WTC11 (cell line): ENCODE measurements around the gene TBCCD1. TPM values are rescaled to one million over a fixed set of nuclear protein-coding genes. Genes with fewer than 3 reads are reported as not detected.

ENCODE experiments used
- ATAC-seq: fragments of 200-7000 bp; cut with Tn5 transposase; 2 replicates; pipeline ENCODE4 v1.10.0; 2021; ENCODE audit warnings: mild to moderate bottlenecking, moderate library complexity
- CTCF ChIA-PET: fragments of 300-600 bp; sonication (Branson Sonifier 250); formaldehyde crosslinking; loops from one replicate; lab custom pipeline; 2021; ENCODE audit warnings: antibody characterized with exemption; lab: Charles Lee
- POLR2A ChIA-PET: fragments of 350-600 bp; sonication (Branson Sonifier 250); formaldehyde crosslinking; loops from one replicate; lab custom pipeline; 2021; ENCODE audit warnings: antibody characterized with exemption; lab: Charles Lee
- DNase-seq: peaks from one replicate; pipeline ENCODE4 v3.0.0; 2021; ENCODE audit warnings: low spot score
- H3K27ac Mint-ChIP-seq: 2 replicates; pipeline ENCODE4 v1.8.0; 2021; ENCODE audit warnings: mixed read lengths
- H3K27me3 Mint-ChIP-seq: 2 replicates; pipeline ENCODE4 v1.8.0; 2021; ENCODE audit warnings: low read depth, mild to moderate bottlenecking, moderate library complexity, mixed read lengths
- H3K36me3 Mint-ChIP-seq: 2 replicates; pipeline ENCODE4 v1.8.0; 2021; ENCODE audit warnings: mixed read lengths
- H3K4me1 Mint-ChIP-seq: 2 replicates; pipeline ENCODE4 v1.8.0; 2022; ENCODE audit warnings: mixed read lengths
- H3K4me3 Mint-ChIP-seq: 2 replicates; pipeline ENCODE4 v1.8.0; 2021; ENCODE audit warnings: mild to moderate bottlenecking, moderate library complexity, mixed read lengths
- H3K9me3 Mint-ChIP-seq: 2 replicates; pipeline ENCODE4 v1.8.0; 2021; ENCODE audit warnings: mixed read lengths
- ARID4B ChIP-seq: sonication (generic); formaldehyde crosslinking; IDR thresholded peaks from 2 replicates; pipeline ENCODE4 v1.8.0; 2023; ENCODE audit warnings: missing genetic modification reagents, mild to moderate bottlenecking, borderline replicate concordance
- ATF6 ChIP-seq: sonication (generic); formaldehyde crosslinking; IDR thresholded peaks from 2 replicates; pipeline ENCODE4 v1.8.1; 2023; ENCODE audit warnings: mild to moderate bottlenecking, missing genetic modification reagents
- EMX1 ChIP-seq: fragments of 250-450 bp; sonication (Bioruptor Pico); IDR thresholded peaks from 2 replicates; pipeline ENCODE4 v1.8.0; 2021; ENCODE audit warnings: mild to moderate bottlenecking
- ETV6 ChIP-seq: sonication (generic); formaldehyde crosslinking; IDR thresholded peaks from 2 replicates; pipeline ENCODE4 v1.8.1; 2022; ENCODE audit warnings: mild to moderate bottlenecking, missing genetic modification reagents
- FOXP1 ChIP-seq: sonication (generic); formaldehyde crosslinking; IDR thresholded peaks from 2 replicates; pipeline ENCODE4 v1.8.0; 2022; ENCODE audit warnings: missing genetic modification reagents, mild to moderate bottlenecking, moderate library complexity, borderline replicate concordance
- GRHL2 ChIP-seq: fragments of 250-450 bp; sonication (Bioruptor Pico); IDR thresholded peaks from 2 replicates; pipeline ENCODE4 v1.8.0; 2022; ENCODE audit warnings: mild to moderate bottlenecking, moderate library complexity; ENCODE audit not compliant: insufficient replicate concordance, severe bottlenecking
- GTF2I ChIP-seq: fragments of 250-450 bp; sonication (Bioruptor Pico); conservative IDR thresholded peaks from 2 replicates; pipeline ENCODE4 v1.4.0; 2021; ENCODE audit warnings: mild to moderate bottlenecking
- IRF2 ChIP-seq: sonication (generic); formaldehyde crosslinking; IDR thresholded peaks from 2 replicates; pipeline ENCODE4 v1.8.0; 2022; ENCODE audit warnings: low read depth, missing genetic modification reagents, borderline replicate concordance
- NR3C1 ChIP-seq: sonication (generic); formaldehyde crosslinking; conservative IDR thresholded peaks from 2 replicates; pipeline ENCODE4 v1.8.1; 2023; ENCODE audit warnings: low read depth, mild to moderate bottlenecking, missing genetic modification reagents
- ZBTB21 ChIP-seq: sonication (generic); formaldehyde crosslinking; IDR thresholded peaks from 2 replicates; pipeline ENCODE4 v1.8.1; 2023; ENCODE audit warnings: mild to moderate bottlenecking, missing genetic modification reagents, borderline replicate concordance
- ZNF138 ChIP-seq: sonication (generic); formaldehyde crosslinking; conservative IDR thresholded peaks from 2 replicates; pipeline ENCODE4 v1.8.1; 2022; ENCODE audit warnings: mild to moderate bottlenecking, moderate library complexity, missing genetic modification reagents
- ZNF232 ChIP-seq: sonication (generic); formaldehyde crosslinking; IDR thresholded peaks from 2 replicates; pipeline ENCODE4 v1.8.0; 2022; ENCODE audit warnings: mild to moderate bottlenecking, missing genetic modification reagents
- ZSCAN18 ChIP-seq: fragments of 250-450 bp; sonication (Bioruptor Pico); IDR thresholded peaks from 2 replicates; pipeline ENCODE4 v2.1.2; 2022; ENCODE audit warnings: mild to moderate bottlenecking, moderate library complexity
- total RNA-seq: library from RNA; stranded (reverse); gene quantifications from 3 replicates; pipeline ENCODE4 v1.2.3, GENCODE V29; 2021
- TF ChIP-seq, protein P1 (sequence below): sonication (generic); formaldehyde crosslinking; IDR thresholded peaks from 2 replicates; pipeline ENCODE4 v1.8.1; 2022; ENCODE audit warnings: low read depth, missing genetic modification reagents, borderline replicate concordance
- TF ChIP-seq, protein P2 (sequence below): fragments of 250-450 bp; sonication (Bioruptor Pico); conservative IDR thresholded peaks from 2 replicates; pipeline ENCODE4 v1.9.0; 2021; ENCODE audit warnings: mild to moderate bottlenecking

TBCCD1 gene
- total RNA-seq, 1 experiment from 2014 or later = 10.6 TPM

DNA sequence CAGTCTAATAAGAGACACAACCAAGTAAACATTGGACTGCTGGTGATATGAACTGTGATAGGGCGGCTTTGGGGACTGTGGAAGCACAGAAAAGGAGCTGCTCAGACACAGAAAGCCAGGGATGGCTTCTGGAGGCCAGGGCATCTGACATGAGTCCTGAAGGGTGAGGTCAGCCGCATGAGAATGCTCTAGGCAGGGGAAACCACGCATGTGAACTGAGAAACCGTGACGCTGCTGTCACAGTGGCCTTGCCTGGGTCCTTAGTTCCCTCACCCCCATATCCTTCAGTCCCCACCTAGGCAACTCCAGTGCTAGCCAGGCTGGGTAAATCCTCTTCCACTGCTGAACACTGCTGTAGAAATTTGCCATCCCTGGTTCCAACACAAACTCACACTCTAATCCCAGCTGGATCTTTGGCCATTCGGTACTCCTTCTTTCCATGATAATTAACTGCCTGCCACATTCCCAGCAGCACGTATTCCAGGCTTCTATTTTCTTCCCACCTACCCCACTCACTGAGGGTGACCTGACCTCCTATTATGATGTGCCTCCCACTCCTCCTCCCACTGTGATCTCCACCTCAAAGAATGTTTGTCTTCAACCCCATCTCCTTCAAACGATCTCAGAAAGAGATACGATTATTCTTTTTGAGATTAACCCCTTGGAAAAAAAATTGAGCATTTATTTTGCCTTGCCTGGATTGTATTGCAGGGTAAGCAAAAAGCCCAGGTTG lies 54.4 kb downstream of the TBCCD1 start:
- H3K36me3 Mint-ChIP-seq = no peaks in the 10 kb centered on the region
- DNase-seq = no peak
- no peak overlapping the region for H3K4me3 Mint-ChIP-seq
- no peak overlapping the region for H3K27ac Mint-ChIP-seq
- CTCF ChIA-PET = interaction anchor here (1.5 kb wide), 1 partner anchor 28 kb away, joined by 7 read pairs; no protein-coding TSS in a partner anchor
- peaks cover 2% of the 10 kb centered on the region for H3K27me3 Mint-ChIP-seq
- peaks cover 5% of the 10 kb centered on the region; the same call in 1 of the 2 replicates for H3K4me1 Mint-ChIP-seq
- TF ChIP-seq IRF2 (CRISPR knock-in tag) (no peak), ZNF138 (CRISPR knock-in tag) (no peak), EMX1 (CRISPR knock-in tag) (no peak), GTF2I (CRISPR knock-in tag) (no peak), NR3C1 (CRISPR knock-in tag) (no peak), ZBTB21 (CRISPR knock-in tag) (no peak), ZNF232 (CRISPR knock-in tag) (no peak), ZSCAN18 (CRISPR knock-in tag) (no peak), ARID4B (CRISPR knock-in tag) (no peak), ATF6 (no peak), FOXP1 (CRISPR knock-in tag) (no peak), GRHL2 (CRISPR knock-in tag) (no peak), ETV6 (CRISPR knock-in tag) (no peak)
- TF ChIP-seq, protein P1, sequence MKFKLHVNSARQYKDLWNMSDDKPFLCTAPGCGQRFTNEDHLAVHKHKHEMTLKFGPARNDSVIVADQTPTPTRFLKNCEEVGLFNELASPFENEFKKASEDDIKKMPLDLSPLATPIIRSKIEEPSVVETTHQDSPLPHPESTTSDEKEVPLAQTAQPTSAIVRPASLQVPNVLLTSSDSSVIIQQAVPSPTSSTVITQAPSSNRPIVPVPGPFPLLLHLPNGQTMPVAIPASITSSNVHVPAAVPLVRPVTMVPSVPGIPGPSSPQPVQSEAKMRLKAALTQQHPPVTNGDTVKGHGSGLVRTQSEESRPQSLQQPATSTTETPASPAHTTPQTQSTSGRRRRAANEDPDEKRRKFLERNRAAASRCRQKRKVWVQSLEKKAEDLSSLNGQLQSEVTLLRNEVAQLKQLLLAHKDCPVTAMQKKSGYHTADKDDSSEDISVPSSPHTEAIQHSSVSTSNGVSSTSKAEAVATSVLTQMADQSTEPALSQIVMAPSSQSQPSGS (CRISPR knock-in tag) = no peak
- TF ChIP-seq, protein P2, sequence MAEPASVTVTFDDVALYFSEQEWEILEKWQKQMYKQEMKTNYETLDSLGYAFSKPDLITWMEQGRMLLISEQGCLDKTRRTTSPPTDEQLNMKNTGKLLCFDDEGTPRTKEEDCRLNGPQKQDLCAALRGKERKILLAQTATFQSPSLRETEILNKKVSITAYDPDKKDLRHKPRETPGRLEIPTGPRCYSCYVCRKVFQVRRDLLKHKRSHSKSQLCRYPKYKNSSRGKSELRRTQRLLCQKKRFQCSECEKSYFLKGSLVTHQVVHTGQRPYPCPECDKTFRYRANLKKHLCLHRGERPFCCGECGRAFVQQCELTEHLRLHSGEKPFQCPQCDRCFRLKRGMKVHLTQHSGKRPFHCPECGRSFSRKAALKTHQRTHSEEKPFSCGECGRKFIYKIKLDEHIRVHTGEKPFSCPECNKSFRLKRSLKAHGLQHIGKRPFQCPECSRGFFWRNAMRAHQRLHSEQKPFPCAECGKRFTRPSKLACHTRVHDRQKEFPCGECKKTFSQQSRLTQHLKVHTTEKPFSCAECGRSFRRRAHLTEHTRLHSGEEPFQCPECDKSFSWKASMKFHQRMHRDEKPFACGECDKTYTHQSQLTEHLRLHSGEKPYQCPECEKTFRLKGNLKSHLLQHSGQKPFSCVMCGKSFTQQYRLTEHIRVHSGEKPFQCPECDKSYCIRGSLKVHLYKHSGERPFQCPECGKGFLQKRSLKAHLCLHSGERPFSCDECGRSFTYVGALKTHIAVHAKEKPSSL (CRISPR knock-in tag) = no peak
- TF ChIP-seq, all 79 proteins: peak for 0
- peaks cover 6% of the 10 kb centered on the region for H3K9me3 Mint-ChIP-seq
- POLR2A ChIA-PET = no interaction called here
- no peak for ATAC-seq
